Motor neuron (in vitro differentiated cells): ENCODE measurements around the gene FOXL2NB. TPM values are rescaled to one million over a fixed set of nuclear protein-coding genes. Genes with fewer than 3 reads are reported as not detected.

Source experiments
- ATAC-seq, 8 experiments: fragments of 200-7000 bp; cut with Tn5 transposase; replicated peaks in 6 of 8; 2 replicates each; pipeline ENCODE4 v1.8.0; 2021; ENCODE audit warnings: mild to moderate bottlenecking in 8 of 8, moderate library complexity in 8 of 8
- H3K27ac ChIP-seq, 2 donors: fragments of 250-450 bp; sonication (Bioruptor Pico); 2 replicates each; pipeline ENCODE4 v1.9.0; 2021; ENCODE audit warnings: antibody characterized with exemption in 2 of 2, mild to moderate bottlenecking in 2 of 2, moderate library complexity in 1 of 2
- H3K4me1 ChIP-seq, 2 donors: fragments of 250-450 bp; sonication (Bioruptor Pico); replicated peaks in 1 of 2; 2 replicates each; pipeline ENCODE4 v1.6.1; 2021; ENCODE audit warnings: antibody characterized with exemption in 2 of 2, mild to moderate bottlenecking in 2 of 2, moderate library complexity in 1 of 2
- H3K4me3 ChIP-seq, 5 donors: fragments of 250-450 bp; sonication (Bioruptor Pico); 2 replicates each; pipeline ENCODE4 v1.9.0; 2021; ENCODE audit warnings: antibody characterized with exemption in 5 of 5, mild to moderate bottlenecking in 5 of 5, moderate library complexity in 4 of 5
- WGBS, 10 experiments: fragments of 450-650 bp; shearing (Covaris generic); methylation state at CpG; one replicate each; pipeline ENCODE4 v1.0.0; 2022; 5-methylcytosine and 5-hydroxymethylcytosine counted together
- in situ Hi-C, 9 experiments: fragments of 400-800 bp; cut with MboI; loops; one replicate each; pipeline ENCODE4 v1.15.0; 2021; ENCODE audit warnings: low sequenced_read_pairs in 9 of 9, low pct_unique_long_range_greater_than_20kb in 2 of 9; ENCODE audit not compliant: unreplicated experiment in 9 of 9
- total RNA-seq, 8 experiments: library from RNA; unstranded; fragments of 300-600 nt; gene quantifications; 2 replicates each; pipeline versions ENCODE4 v1.2.3 to v1.2.4, GENCODE V29; 2022

FOXL2NB gene
- total RNA-seq, 8 experiments from 2014 or later: 0.05 to 10.7 (median 0.27) TPM

DNA sequence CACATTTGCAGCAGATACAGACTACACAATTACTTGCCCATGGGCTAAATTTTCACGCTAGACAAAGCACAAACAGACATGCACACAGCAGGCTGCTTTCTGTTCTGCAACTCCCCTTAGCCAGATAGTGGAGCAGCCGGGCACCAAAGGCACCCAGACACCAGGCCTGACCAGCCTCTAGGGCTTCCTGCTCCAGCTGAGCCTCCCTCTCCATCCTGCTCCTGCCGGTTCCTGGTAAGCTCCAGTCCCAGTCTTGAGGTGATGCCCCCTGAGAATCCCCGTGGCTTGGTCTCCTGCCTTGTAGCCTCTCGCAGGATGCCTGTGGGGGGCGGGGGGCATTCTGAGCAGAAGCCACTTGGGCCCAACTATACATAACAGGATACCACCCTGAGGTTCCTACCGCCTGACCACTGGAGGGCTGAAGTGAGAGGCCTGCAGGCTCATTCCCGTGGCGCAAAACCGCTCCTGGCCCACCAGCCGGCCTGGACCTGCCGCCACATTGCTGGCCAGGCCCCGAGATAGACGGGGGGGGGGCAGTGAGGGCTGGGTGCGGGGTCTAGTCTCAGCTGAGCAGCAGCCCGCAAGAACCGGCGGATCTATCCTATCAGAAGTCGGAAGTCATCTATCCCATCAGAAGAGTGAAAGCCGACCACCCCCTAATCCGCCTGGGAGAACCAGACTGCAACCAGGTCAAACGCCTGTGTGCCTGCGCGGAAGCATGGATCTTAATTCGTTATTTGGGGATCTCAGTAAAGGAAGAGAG is 4.0 kb upstream of the FOXL2NB start:
- peaks cover 0 to 8% of the 10 kb centered on the region in 2 donors for H3K4me1 ChIP-seq
- no peak overlapping the region for H3K27ac ChIP-seq
- in situ Hi-C loops: loop anchor here in 3 of 9 experiments (25.0 kb wide), 2 partner anchors 369 to 394 kb away; partner anchors contain the start of gene MRPS22 (in 1 of the 3)
- no peak overlapping the region for H3K4me3 ChIP-seq
- WGBS, 10 experiments: 13 to 100% (median 47%) methylated on average over 1 to 12 of the region's 25 CpGs; no CpG with 5 or more reads in 1 of the 10 experiments
- ATAC-seq: no peak

GRCh38 chr3:138943724-138944653 is 3.0 kb upstream of the FOXL2NB start:
- 2 to 95% (median 7%) methylated on average over 13 to 29 of the region's 30 CpGs for WGBS, 10 experiments
- no peak for ATAC-seq
- no peak overlapping the region for H3K27ac ChIP-seq
- in situ Hi-C loops: loop anchor here in 3 of 9 experiments (25.0 kb wide), 2 partner anchors 368 to 393 kb away; partner anchors contain the start of gene MRPS22 (in 1 of the 3)
- H3K4me1 ChIP-seq: peaks cover 0 to 8% of the 10 kb centered on the region in 2 donors
- H3K4me3 ChIP-seq: no peak overlapping the region

GRCh38 chr3:138944654-138944928 is 2.4 kb upstream of the FOXL2NB start:
- no peak for ATAC-seq
- Histone ChIP-seq H3K4me1 (peaks cover 0 to 6% of the 10 kb centered on the region in 2 donors), H3K27ac (no peak overlapping the region), H3K4me3 (no peak overlapping the region)
- in situ Hi-C loops: loop anchor here in 3 of 9 experiments (25.0 kb wide), 2 partner anchors 368 to 393 kb away; partner anchors contain the start of gene MRPS22 (in 1 of the 3)
- WGBS, 10 experiments: 0 to 80% (median 13%) methylated on average over 1 to 10 of the region's 12 CpGs; no CpG with 5 or more reads in 3 of the 10 experiments

- 3 to 22% (median 10%) methylated on average over 2 to 31 of the region's 80 CpGs; no CpG with 5 or more reads in 5 of the 10 experiments for WGBS, 10 experiments
- peak overlapping the region in 3 of 5 donors; percentile 5 to 37 (median 36) for H3K4me3 ChIP-seq
- H3K27ac ChIP-seq: no peak overlapping the region
- peaks cover 0 to 2% of the 10 kb centered on the region in 2 donors for H3K4me1 ChIP-seq
- in situ Hi-C loops: loop anchor here in 3 of 9 experiments (25.0 kb wide), 2 partner anchors 367 to 392 kb away; partner anchors contain the start of gene MRPS22 (in 1 of the 3)
- ATAC-seq: peak in 4 of 8 experiments; percentile 6 to 24 (median 18)
These were observed 1.9 kb upstream of the FOXL2NB start for GRCh38 chr3:138944929-138945708.

GRCh38 chr3:138945709-138946662 is 1.0 kb upstream of the FOXL2NB start:
- in situ Hi-C loops: loop anchor here in 3 of 9 experiments (25.0 kb wide), 2 partner anchors 366 to 391 kb away; partner anchors contain the start of gene MRPS22 (in 1 of the 3)
- Histone ChIP-seq H3K27ac (no peak overlapping the region), H3K4me3 (peak overlapping the region; percentile 9 to 37 (median 24)), H3K4me1 (peaks cover 0 to 2% of the 10 kb centered on the region in 2 donors)
- 0 to 1% (median 0%) methylated on average over 2 to 22 of the region's 120 CpGs; no CpG with 5 or more reads in 5 of the 10 experiments for WGBS, 10 experiments
- peak; percentile 2 to 38 (median 13) for ATAC-seq

DNA sequence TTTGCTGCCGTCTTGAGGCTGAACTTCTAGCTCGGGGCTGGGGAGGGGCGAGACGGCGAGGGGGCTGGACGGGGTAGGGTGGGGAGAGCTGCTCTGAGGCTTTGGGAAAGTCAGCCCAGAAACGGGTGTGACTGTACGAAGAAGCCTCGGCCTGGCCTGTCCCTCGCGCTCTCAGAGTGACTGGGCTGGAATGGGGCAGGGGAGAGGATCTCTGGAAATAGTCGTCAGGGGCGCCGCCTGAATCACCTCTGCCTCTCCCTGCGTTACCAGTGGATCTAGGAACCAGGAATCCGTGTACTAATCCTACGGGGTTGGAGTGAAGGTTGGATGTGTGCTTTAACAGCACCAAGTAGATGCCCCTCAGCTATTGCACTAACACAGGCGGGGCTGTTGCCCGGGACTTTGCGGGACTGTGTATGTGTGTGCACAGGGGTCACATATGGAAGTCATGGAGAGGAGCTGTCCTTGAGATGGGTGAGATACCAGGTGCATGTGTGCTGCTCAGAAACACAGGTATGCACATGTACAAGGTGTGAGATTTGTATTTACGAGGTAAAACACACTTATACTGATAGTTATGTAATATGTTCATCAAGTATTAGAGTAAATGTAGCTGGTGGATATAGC is 591 bp downstream of the FOXL2NB start:
- H3K4me3 ChIP-seq: no peak overlapping the region
- H3K27ac ChIP-seq: no peak overlapping the region
- in situ Hi-C loops: loop anchor here in 3 of 9 experiments (25.0 kb wide), 2 partner anchors 365 to 390 kb away; partner anchors contain the start of gene MRPS22 (in 1 of the 3)
- WGBS, 10 experiments: 30 to 100% (median 44%) methylated on average over 1 to 7 of the region's 21 CpGs; no CpG with 5 or more reads in 3 of the 10 experiments
- ATAC-seq: peak in 3 of 8 experiments; percentile 24 to 57 (median 31)
- H3K4me1 ChIP-seq: peaks cover 0 to 2% of the 10 kb centered on the region in 2 donors

GRCh38 chr3:138948371-138949001 is 1.5 kb downstream of the FOXL2NB start:
- H3K27ac ChIP-seq: no peak overlapping the region
- peaks cover 0 to 2% of the 10 kb centered on the region in 2 donors for H3K4me1 ChIP-seq
- no peak for ATAC-seq
- in situ Hi-C loops: loop anchor here in 3 of 9 experiments (25.0 kb wide), 2 partner anchors 364 to 389 kb away; partner anchors contain the start of gene MRPS22 (in 1 of the 3)
- WGBS, 10 experiments: 36 to 100% (median 50%) methylated on average over 1 to 2 of the region's 3 CpGs; no CpG with 5 or more reads in 5 of the 10 experiments
- no peak overlapping the region for H3K4me3 ChIP-seq

DNA sequence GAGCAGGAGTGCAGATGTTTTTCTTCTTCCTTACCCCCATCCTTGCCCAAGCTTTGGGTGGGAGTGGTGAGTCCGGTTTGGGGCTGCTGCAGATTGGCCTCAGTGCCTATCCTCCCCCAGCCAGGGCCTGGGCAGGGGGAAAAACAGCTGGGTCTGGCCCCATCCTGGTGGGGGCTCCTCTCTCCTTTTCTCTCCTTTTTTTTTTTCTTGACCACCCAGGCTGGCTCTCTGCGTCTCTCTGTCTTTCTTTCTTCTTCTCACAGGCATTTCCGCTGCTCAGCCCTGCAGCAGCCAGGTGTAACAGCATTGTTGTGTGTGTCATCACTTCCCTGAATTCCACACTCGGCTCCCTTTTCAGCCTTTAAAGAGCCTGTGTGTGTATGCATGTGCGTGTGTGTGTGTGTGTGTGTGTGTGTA is 2.0 kb downstream of the FOXL2NB start:
- Histone ChIP-seq H3K27ac (no peak overlapping the region), H3K4me1 (peaks cover 0 to 2% of the 10 kb centered on the region in 2 donors), H3K4me3 (no peak overlapping the region)
- in situ Hi-C loops: loop anchor here in 3 of 9 experiments (25.0 kb wide), 2 partner anchors 363 to 388 kb away; partner anchors contain the start of gene MRPS22 (in 1 of the 3)
- no peak for ATAC-seq
- 17 to 100% (median 67%) methylated on average over 1 to 4 of the region's 5 CpGs; no CpG with 5 or more reads in 3 of the 10 experiments for WGBS, 10 experiments

GRCh38 chr3:138949445-138950005 is 2.5 kb downstream of the FOXL2NB start:
- Histone ChIP-seq H3K27ac (no peak overlapping the region), H3K4me1 (peaks cover 0 to 2% of the 10 kb centered on the region in 2 donors), H3K4me3 (peak overlapping the region in 4 of 5 donors; percentile 23 to 30 (median 26))
- ATAC-seq: peak in 4 of 8 experiments; percentile 1 to 8 (median 5)
- WGBS, 10 experiments: 2 to 60% (median 21%) methylated on average over 2 to 19 of the region's 27 CpGs; no CpG with 5 or more reads in 5 of the 10 experiments
- in situ Hi-C loops: loop anchor here in 3 of 9 experiments (25.0 kb wide), 2 partner anchors 363 to 388 kb away; partner anchors contain the start of gene MRPS22 (in 1 of the 3)
